WI38 (cell line): ENCODE data around the gene CCKAR.

Experiments used
- H3K4me3 ChIP-seq: 2 replicates; pipeline ENCODE4 v1.5.1; 2011; ENCODE audit warnings: low read depth, mild to moderate bottlenecking, control low read depth, low read length
- TF ChIP-seq, protein P1 (sequence below): IDR thresholded peaks from 2 replicates; pipeline ENCODE4 v1.5.1; 2012; ENCODE audit warnings: low read depth, mild to moderate bottlenecking, control low read depth, low read length

Gene CCKAR

DNA sequence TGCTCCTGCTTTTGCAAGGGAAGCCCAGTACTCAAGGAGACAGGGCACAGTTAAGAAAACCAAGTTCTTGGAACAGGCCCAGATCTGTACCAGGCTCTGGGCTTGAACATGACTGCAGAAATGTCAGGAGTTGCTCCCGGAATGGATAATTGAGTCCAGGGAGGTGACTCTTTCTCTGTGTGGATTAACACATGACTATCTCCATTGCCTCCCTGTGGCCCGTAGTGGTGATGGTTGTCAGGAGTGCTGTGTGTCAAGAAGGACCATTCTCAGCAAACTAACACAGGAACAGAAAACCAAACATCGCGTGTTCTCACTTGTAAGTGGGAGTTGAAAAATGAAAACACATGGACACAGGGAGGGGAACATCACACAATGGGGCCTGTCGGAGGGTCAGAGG is 39.9 kb downstream of the CCKAR start:
- no peak overlapping the region for H3K4me3 ChIP-seq
- TF ChIP-seq, protein P1, sequence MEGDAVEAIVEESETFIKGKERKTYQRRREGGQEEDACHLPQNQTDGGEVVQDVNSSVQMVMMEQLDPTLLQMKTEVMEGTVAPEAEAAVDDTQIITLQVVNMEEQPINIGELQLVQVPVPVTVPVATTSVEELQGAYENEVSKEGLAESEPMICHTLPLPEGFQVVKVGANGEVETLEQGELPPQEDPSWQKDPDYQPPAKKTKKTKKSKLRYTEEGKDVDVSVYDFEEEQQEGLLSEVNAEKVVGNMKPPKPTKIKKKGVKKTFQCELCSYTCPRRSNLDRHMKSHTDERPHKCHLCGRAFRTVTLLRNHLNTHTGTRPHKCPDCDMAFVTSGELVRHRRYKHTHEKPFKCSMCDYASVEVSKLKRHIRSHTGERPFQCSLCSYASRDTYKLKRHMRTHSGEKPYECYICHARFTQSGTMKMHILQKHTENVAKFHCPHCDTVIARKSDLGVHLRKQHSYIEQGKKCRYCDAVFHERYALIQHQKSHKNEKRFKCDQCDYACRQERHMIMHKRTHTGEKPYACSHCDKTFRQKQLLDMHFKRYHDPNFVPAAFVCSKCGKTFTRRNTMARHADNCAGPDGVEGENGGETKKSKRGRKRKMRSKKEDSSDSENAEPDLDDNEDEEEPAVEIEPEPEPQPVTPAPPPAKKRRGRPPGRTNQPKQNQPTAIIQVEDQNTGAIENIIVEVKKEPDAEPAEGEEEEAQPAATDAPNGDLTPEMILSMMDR = no peak

GRCh38 chr4:26447378-26447777 is 42.9 kb downstream of the CCKAR start:
- no peak overlapping the region for H3K4me3 ChIP-seq
- TF ChIP-seq, protein P1 = no peak

DNA sequence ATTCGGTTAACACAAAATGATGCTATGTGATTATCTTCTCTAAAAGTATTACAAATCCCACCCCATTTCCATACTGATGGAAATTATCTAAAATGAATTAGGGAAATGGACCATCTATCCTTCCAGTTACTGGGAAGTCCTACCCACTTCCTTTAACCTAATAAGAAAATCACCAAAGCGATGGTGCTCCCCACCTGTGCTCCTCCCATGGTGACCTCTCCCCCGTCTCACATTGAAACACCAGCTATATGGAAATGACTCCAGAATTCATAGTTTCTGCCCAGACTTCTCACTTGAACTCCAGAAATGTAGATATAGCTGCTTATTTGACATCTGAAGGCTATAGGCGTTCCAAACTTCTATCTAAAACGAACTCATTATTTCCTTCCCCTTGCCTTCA is 48.5 kb downstream of the CCKAR start:
- no peak overlapping the region for H3K4me3 ChIP-seq
- TF ChIP-seq, protein P1 = no peak

GRCh38 chr4:26441102-26441501 is 49.2 kb downstream of the CCKAR start:
- TF ChIP-seq, protein P1 = no peak
- no peak overlapping the region for H3K4me3 ChIP-seq

DNA sequence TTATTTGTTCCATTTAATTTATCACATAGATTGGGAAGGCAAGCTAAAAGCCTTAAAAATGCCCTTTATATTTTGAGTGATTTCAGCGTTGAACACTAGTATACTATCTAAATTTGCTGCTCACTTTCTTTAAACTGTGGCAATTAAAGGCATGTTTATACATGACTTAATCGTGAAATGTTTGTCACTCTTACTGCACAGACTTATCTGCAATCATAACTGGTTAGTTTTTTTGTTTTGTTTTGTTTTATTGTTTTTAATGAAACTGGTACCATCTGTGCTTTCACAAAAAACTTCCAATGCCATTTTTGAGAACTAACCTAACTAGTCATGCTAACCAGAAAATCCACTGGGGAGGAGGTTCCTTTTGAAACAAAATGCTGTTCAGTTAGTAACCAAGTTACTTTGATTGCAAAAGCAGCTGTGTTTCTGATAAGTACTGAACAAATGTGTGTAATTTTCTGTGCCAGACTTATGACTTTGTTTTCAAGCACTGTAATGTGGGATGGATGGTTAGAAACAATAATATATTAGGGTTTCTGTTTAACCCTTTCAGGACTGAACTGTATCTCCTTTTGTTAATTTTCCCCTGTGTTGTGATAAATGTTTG is 56.1 kb downstream of the CCKAR start:
- no peak overlapping the region for H3K4me3 ChIP-seq
- TF ChIP-seq, protein P1 = no peak

- TF ChIP-seq, protein P1 = no peak
- H3K4me3 ChIP-seq = no peak overlapping the region
Observed at GRCh38 chr4:26433556-26433955, 56.7 kb downstream of the CCKAR start.

- TF ChIP-seq, protein P1 = no peak
- no peak overlapping the region for H3K4me3 ChIP-seq
Observed at GRCh38 chr4:26432419-26432818, 57.9 kb downstream of the CCKAR start.
